Smooth muscle cell (in vitro differentiated cells): ENCODE data around the gene INPP1. TPM values are rescaled to one million over a fixed set of nuclear protein-coding genes. Genes with fewer than 3 reads are reported as not detected.
"Not testable (repeated sequence)": the region's sequence is repeated elsewhere in the genome, so short reads cannot be mapped to it uniquely, and the experiment has no call there.

Source experiments
- DNase-seq: peaks from one replicate; lab custom pipeline; 2025; ENCODE audit not compliant: unreplicated experiment; lab: John Stamatoyannopoulos, UW
- H2AFZ ChIP-seq: fragments of 200-600 bp; sonication (generic); 2 replicates; pipeline ENCODE4 v1.6.0; 2016; ENCODE audit warnings: antibody characterized with exemption, low read depth, mild to moderate bottlenecking
- H3F3A ChIP-seq: fragments of 200-600 bp; sonication (generic); 2 replicates; pipeline ENCODE4 v1.6.0; 2017; ENCODE audit warnings: antibody characterized with exemption, low read depth
- H3K27ac ChIP-seq: fragments of 200-600 bp; sonication (generic); 2 replicates; pipeline ENCODE4 v1.5.1; 2016; ENCODE audit warnings: low read depth, mild to moderate bottlenecking
- H3K27me3 ChIP-seq: fragments of 200-600 bp; sonication (generic); 2 replicates; pipeline ENCODE4 v1.6.1; 2016; ENCODE audit warnings: low read depth, mild to moderate bottlenecking
- H3K36me3 ChIP-seq: fragments of 200-600 bp; sonication (generic); 2 replicates; pipeline ENCODE4 v1.5.1; 2016; ENCODE audit warnings: low read depth
- H3K4me1 ChIP-seq: fragments of 200-600 bp; sonication (generic); 2 replicates; pipeline ENCODE4 v1.5.1; 2016; ENCODE audit warnings: low read depth
- H3K4me2 ChIP-seq: fragments of 200-600 bp; sonication (generic); 2 replicates; pipeline ENCODE4 v1.6.0; 2016; ENCODE audit warnings: mild to moderate bottlenecking
- H3K4me3 ChIP-seq: fragments of 200-600 bp; sonication (generic); 2 replicates; pipeline ENCODE4 v1.5.1; 2016; ENCODE audit warnings: mild to moderate bottlenecking
- H3K79me2 ChIP-seq: fragments of 200-600 bp; sonication (generic); 2 replicates; pipeline ENCODE4 v1.6.0; 2016; ENCODE audit warnings: low read depth, mild to moderate bottlenecking
- H3K9ac ChIP-seq: fragments of 200-600 bp; sonication (generic); 2 replicates; pipeline ENCODE4 v1.6.0; 2016; ENCODE audit warnings: low read depth
- H3K9me3 ChIP-seq: fragments of 200-600 bp; sonication (generic); replicated peaks from 2 replicates; pipeline ENCODE4 v1.5.1; 2016; ENCODE audit warnings: low read depth
- H4K20me1 ChIP-seq: fragments of 200-600 bp; sonication (generic); 2 replicates; pipeline ENCODE4 v1.6.0; 2016; ENCODE audit warnings: low read depth
- WGBS: methylation state at CpG from one replicate; pipeline ENCODE4 v1.1.7; 2016; ENCODE audit warnings: low lambda C conversion rate; 5-methylcytosine and 5-hydroxymethylcytosine counted together
- polyA plus RNA-seq: library from polyadenylated mRNA; unstranded; fragments of >200 nt; fragmentation: Nextera tagmentation; extraction: Ambion mirVana; gene quantifications from 2 replicates; pipeline ENCODE4 v1.2.1, GENCODE V29; 2016
- total RNA-seq: library from RNA; depleted of rRNA; stranded (reverse); fragments of >200 nt; gene quantifications from 2 replicates; pipeline ENCODE4 v1.2.3, GENCODE V29; 2014
- TF ChIP-seq, protein P1 (sequence below): fragments of 200-600 bp; sonication (generic); IDR thresholded peaks from 2 replicates; pipeline ENCODE4 v1.5.1; 2017; ENCODE audit warnings: borderline replicate concordance, mild to moderate bottlenecking, antibody characterized with exemption; ENCODE audit not compliant: insufficient read depth, poor library complexity, severe bottlenecking

Gene INPP1
- total and polyA plus RNA-seq, 2 experiments from 2014 or later: 4.5 to 14.3 TPM

DNA sequence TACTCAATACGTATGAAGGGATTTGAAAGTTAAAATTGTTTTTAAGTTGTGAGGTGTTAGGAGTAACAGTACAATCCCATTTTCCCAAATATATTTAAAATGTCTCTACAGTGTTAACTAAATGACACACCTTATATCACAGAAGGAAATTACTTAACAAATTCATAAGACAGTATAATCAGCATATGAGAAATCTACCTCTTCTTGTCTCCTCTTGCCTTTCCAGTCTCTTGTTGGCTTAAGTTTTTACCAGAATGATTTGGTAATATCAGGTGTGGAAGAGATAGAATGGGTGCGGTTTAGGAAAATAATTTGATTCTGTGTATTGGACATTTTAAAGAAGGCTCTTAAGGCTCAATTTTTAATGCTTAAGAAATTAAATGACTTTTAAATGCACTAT lies 9.5 kb upstream of the INPP1 start:
- no peak overlapping the region for H3K9ac ChIP-seq
- no peak overlapping the region for H2AFZ ChIP-seq
- H4K20me1 ChIP-seq: no peaks in the 10 kb centered on the region
- H3K36me3 ChIP-seq: no peaks in the 10 kb centered on the region
- no peaks in the 10 kb centered on the region for H3K27me3 ChIP-seq
- TF ChIP-seq, protein P1, sequence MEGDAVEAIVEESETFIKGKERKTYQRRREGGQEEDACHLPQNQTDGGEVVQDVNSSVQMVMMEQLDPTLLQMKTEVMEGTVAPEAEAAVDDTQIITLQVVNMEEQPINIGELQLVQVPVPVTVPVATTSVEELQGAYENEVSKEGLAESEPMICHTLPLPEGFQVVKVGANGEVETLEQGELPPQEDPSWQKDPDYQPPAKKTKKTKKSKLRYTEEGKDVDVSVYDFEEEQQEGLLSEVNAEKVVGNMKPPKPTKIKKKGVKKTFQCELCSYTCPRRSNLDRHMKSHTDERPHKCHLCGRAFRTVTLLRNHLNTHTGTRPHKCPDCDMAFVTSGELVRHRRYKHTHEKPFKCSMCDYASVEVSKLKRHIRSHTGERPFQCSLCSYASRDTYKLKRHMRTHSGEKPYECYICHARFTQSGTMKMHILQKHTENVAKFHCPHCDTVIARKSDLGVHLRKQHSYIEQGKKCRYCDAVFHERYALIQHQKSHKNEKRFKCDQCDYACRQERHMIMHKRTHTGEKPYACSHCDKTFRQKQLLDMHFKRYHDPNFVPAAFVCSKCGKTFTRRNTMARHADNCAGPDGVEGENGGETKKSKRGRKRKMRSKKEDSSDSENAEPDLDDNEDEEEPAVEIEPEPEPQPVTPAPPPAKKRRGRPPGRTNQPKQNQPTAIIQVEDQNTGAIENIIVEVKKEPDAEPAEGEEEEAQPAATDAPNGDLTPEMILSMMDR: no peak
- H3K4me3 ChIP-seq: no peak overlapping the region
- no peak overlapping the region for H3K4me2 ChIP-seq
- no peaks in the 10 kb centered on the region for H3K9me3 ChIP-seq
- no peaks in the 10 kb centered on the region for H3K79me2 ChIP-seq
- H3K4me1 ChIP-seq: no peaks in the 10 kb centered on the region
- H3K27ac ChIP-seq: no peak overlapping the region
- no peak for DNase-seq
- 96% methylated on average over 2 of the region's 2 CpGs for WGBS
- no peaks in the 10 kb centered on the region for H3F3A ChIP-seq

DNA sequence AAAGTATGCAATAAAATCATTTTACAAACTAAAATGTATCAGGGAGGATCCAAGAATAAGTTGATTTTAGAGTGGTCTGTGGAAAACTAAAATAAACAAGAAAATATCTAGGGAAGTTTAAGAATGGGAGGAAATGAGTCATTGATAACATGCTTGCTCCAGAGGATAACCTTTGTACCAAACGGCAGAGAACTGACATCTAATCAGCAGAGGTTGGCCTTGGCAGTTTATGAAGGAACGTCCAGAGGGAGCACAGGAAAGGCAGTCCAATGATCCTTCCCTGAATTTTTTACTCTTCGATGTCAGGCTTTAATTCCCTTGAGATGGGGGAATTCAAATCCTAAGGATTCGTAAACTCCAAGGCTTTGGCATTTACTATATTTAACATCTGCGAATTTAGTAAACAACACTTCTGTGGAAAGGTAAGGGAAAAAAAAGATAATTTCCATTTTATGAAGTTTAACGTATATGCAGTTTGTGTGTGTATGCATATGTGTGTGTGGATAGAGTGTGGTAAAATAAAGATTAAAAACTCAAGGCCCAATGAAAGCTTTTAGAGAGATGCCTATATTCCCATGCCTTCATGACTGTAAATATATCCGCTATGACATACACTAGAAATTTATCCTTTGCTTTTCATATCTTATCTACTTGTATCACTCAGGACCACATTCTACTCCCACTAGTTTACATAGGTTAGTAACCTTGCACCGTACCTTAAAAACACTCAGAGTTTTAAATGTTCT lies 8.7 kb upstream of the INPP1 start:
- Histone ChIP-seq H4K20me1 (no peaks in the 10 kb centered on the region), H3K4me2 (no peak overlapping the region), H3K36me3 (no peaks in the 10 kb centered on the region), H3K27ac (no peak overlapping the region), H3K9me3 (no peaks in the 10 kb centered on the region), H3K4me1 (no peaks in the 10 kb centered on the region), H2AFZ (no peak overlapping the region), H3K27me3 (no peaks in the 10 kb centered on the region), H3K79me2 (no peaks in the 10 kb centered on the region), H3F3A (no peaks in the 10 kb centered on the region), H3K9ac (no peak overlapping the region), H3K4me3 (peak overlapping the region; percentile 21)
- TF ChIP-seq, protein P1: no peak
- 60% methylated on average over 8 of the region's 8 CpGs for WGBS
- DNase-seq: no peak

DNA sequence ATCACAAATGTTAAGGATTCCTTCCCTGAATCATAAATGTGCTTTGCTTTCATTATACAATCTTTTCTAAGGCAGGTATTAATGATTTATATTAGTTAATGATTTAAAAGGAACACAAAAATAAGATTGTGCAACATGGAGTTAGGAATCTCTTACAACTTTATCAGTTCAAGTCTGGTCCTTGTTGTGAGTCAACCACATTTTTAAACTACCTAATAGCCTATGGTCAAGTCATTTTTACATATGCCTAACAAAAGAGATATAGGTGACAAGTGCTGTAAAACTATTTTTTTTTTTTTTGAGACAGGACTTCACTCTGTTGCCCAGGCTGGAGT lies 8.2 kb upstream of the INPP1 start:
- Histone ChIP-seq H3K4me1 (no peaks in the 10 kb centered on the region), H3K79me2 (no peaks in the 10 kb centered on the region), H3F3A (no peaks in the 10 kb centered on the region), H3K4me3 (peak overlapping the region; percentile 21), H4K20me1 (no peaks in the 10 kb centered on the region), H3K9me3 (no peaks in the 10 kb centered on the region), H2AFZ (no peak overlapping the region), H3K36me3 (no peaks in the 10 kb centered on the region), H3K27me3 (no peaks in the 10 kb centered on the region), H3K4me2 (no peak overlapping the region), H3K9ac (no peak overlapping the region), H3K27ac (no peak overlapping the region)
- TF ChIP-seq, protein P1: no peak
- no peak for DNase-seq

DNA sequence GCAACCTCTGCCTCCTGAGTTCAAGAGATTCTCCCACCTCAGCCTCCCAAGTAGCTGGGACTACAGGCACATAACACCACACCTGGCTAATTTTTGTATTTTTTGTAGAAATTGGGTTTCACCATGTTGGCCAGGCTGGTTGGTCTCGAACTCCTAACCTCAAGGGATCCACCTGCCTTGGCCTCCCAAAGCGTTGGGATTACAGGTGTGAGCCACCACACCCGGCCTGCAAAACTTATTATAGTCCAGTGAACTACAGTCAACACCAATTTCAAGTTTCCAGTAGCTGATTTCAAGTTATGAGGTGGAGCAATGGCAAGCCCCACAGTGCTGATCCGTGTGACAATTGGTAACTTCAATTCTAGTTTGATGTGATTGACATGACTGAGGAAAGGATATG lies 7.8 kb upstream of the INPP1 start:
- H3K27me3 ChIP-seq, H3K36me3 ChIP-seq, H4K20me1 ChIP-seq, H3K4me3 ChIP-seq, H3K9me3 ChIP-seq, H3K4me1 ChIP-seq, H3F3A ChIP-seq, H2AFZ ChIP-seq, H3K4me2 ChIP-seq, H3K27ac ChIP-seq, DNase-seq, H3K9ac ChIP-seq, H3K79me2 ChIP-seq: not testable (repeated sequence)
- 91% methylated on average over 4 of the region's 4 CpGs for WGBS
